ENCODE data around the gene SLC25A26. TPM values are rescaled to one million over a fixed set of nuclear protein-coding genes. Genes with fewer than 3 reads are reported as not detected.

SLC25A26 gene
- polyA plus RNA-seq, 1 experiment = 16.4 TPM

GRCh38 chr3:66181764-66182163 lies 39.0 kb upstream of the SLC25A26 start:
- no peak for DNase-seq (ENCODE audit: low read depth, low spot score)
- no peak overlapping the region for H3K27ac ChIP-seq (ENCODE audit: low read depth, low read length)
- ChIA-PET CTCF (interaction anchor here (0.7 to 1.6 kb wide), 3 partner anchors 13 to 57 kb away, joined by 3 to 4 read pairs (median 3); no protein-coding TSS in a partner anchor), POLR2A (interaction anchor here (0.7 kb wide), 2 partner anchors 30 to 1496 kb away, joined by 4 to 6 read pairs; no protein-coding TSS in a partner anchor)
- no peak overlapping the region for H3K4me3 ChIP-seq (ENCODE audit: low read depth, low read length)
- no peaks in the 10 kb centered on the region for H3K9me3 ChIP-seq (ENCODE audit: control insufficient read depth, insufficient read depth, low read length)
- TF ChIP-seq CTCF (IDR thresholded peaks at IDR 0.05; ENCODE audit: low read depth, low read length) = no peak
- peaks cover 11% of the 10 kb centered on the region for H3K27me3 ChIP-seq (ENCODE audit: control insufficient read depth, insufficient read depth, low read length)

- no peak for TF ChIP-seq CTCF (IDR thresholded peaks at IDR 0.05; ENCODE audit: low read depth, low read length)
- H3K27me3 ChIP-seq (ENCODE audit: control insufficient read depth, insufficient read depth, low read length) = peaks cover 9% of the 10 kb centered on the region
- no peak overlapping the region for H3K27ac ChIP-seq (ENCODE audit: low read depth, low read length)
- CTCF ChIA-PET = interaction anchor here (1.6 kb wide), 1 partner anchor 14 kb away, joined by 4 read pairs; no protein-coding TSS in a partner anchor
- H3K9me3 ChIP-seq (ENCODE audit: control insufficient read depth, insufficient read depth, low read length) = no peaks in the 10 kb centered on the region
- H3K4me3 ChIP-seq (ENCODE audit: low read depth, low read length) = no peak overlapping the region
- no peak for DNase-seq (ENCODE audit: low read depth, low spot score)
- POLR2A ChIA-PET = no interaction called here
These were observed 38.6 kb upstream of the SLC25A26 start for GRCh38 chr3:66182246-66182645.

GRCh38 chr3:66186545-66186944 lies 34.3 kb upstream of the SLC25A26 start:
- Histone ChIP-seq H3K27me3 (ENCODE audit: control insufficient read depth, insufficient read depth, low read length) (no peaks in the 10 kb centered on the region), H3K4me3 (ENCODE audit: low read depth, low read length) (no peak overlapping the region), H3K9me3 (ENCODE audit: control insufficient read depth, insufficient read depth, low read length) (no peaks in the 10 kb centered on the region), H3K27ac (ENCODE audit: low read depth, low read length) (no peak overlapping the region)
- ChIA-PET CTCF (no interaction called here), POLR2A (no interaction called here)
- no peak for TF ChIP-seq CTCF (IDR thresholded peaks at IDR 0.05; ENCODE audit: low read depth, low read length)
- no peak for DNase-seq (ENCODE audit: low read depth, low spot score)

GRCh38 chr3:66195347-66195783 lies 25.4 kb upstream of the SLC25A26 start:
- peaks cover 3% of the 10 kb centered on the region for H3K27me3 ChIP-seq (ENCODE audit: control insufficient read depth, insufficient read depth, low read length)
- peak overlapping the region; percentile 37 for H3K4me3 ChIP-seq (ENCODE audit: low read depth, low read length)
- DNase-seq (ENCODE audit: low read depth, low spot score) = peak; percentile 55
- H3K27ac ChIP-seq (ENCODE audit: low read depth, low read length) = no peak overlapping the region
- no peaks in the 10 kb centered on the region for H3K9me3 ChIP-seq (ENCODE audit: control insufficient read depth, insufficient read depth, low read length)
- TF ChIP-seq CTCF (IDR thresholded peaks at IDR 0.05; ENCODE audit: low read depth, low read length) = peak; percentile 64
- CTCF ChIA-PET = interaction anchor here (0.9 to 2.0 kb wide), 5 partner anchors 14 to 756 kb away, joined by 3 to 9 read pairs (median 5); no protein-coding TSS in a partner anchor
- POLR2A ChIA-PET = no interaction called here

- no peak overlapping the region for H3K27ac ChIP-seq (ENCODE audit: low read depth, low read length)
- ChIA-PET POLR2A (no interaction called here), CTCF (interaction anchor here (0.6 to 2.0 kb wide), 10 partner anchors 9 to 1667 kb away, joined by 3 to 9 read pairs (median 4); no protein-coding TSS in a partner anchor)
- no peaks in the 10 kb centered on the region for H3K9me3 ChIP-seq (ENCODE audit: control insufficient read depth, insufficient read depth, low read length)
- no peak overlapping the region for H3K4me3 ChIP-seq (ENCODE audit: low read depth, low read length)
- DNase-seq (ENCODE audit: low read depth, low spot score) = no peak
- H3K27me3 ChIP-seq (ENCODE audit: control insufficient read depth, insufficient read depth, low read length) = peaks cover 3% of the 10 kb centered on the region
- peak; percentile 41 for TF ChIP-seq CTCF (IDR thresholded peaks at IDR 0.05; ENCODE audit: low read depth, low read length)
These were observed 24.2 kb upstream of the SLC25A26 start for GRCh38 chr3:66196633-66197032.
